Measurements from ENCODE around the gene CLCN2.

DNA sequence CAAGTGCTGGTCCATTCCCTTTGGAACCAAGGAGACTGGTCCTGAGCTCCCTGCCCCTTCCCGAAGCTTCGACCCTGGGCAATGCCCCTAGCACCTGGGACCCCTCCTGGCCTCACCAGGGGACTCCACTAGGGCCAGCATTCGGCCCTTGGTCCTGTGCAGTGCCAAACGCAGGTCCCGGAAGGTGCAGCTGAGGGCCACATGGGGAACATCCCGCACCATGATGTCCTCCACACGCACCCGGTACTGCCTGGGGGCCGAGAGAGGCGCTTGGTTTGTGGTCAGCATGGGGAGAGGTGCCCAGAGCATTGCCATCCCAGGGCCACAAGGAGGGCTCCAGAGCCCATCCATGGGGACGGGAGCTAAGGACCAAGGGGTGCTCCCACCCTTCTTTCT is 7.9 kb downstream of the CLCN2 start:
- TF ChIP-seq, protein P1, sequence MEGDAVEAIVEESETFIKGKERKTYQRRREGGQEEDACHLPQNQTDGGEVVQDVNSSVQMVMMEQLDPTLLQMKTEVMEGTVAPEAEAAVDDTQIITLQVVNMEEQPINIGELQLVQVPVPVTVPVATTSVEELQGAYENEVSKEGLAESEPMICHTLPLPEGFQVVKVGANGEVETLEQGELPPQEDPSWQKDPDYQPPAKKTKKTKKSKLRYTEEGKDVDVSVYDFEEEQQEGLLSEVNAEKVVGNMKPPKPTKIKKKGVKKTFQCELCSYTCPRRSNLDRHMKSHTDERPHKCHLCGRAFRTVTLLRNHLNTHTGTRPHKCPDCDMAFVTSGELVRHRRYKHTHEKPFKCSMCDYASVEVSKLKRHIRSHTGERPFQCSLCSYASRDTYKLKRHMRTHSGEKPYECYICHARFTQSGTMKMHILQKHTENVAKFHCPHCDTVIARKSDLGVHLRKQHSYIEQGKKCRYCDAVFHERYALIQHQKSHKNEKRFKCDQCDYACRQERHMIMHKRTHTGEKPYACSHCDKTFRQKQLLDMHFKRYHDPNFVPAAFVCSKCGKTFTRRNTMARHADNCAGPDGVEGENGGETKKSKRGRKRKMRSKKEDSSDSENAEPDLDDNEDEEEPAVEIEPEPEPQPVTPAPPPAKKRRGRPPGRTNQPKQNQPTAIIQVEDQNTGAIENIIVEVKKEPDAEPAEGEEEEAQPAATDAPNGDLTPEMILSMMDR (IDR thresholded peaks at IDR 0.05) = no peak
- TF ChIP-seq POLR2A (IDR thresholded peaks at IDR 0.05) = no peak
